DND-41 (cell line): ENCODE data around the gene CHIC1.

Experiments
- CTCF ChIP-seq: IDR thresholded peaks from 2 replicates; pipeline ENCODE4 v1.5.1; 2012; ENCODE audit warnings: borderline replicate concordance, low read length, moderate library complexity, mild to moderate bottlenecking; ENCODE audit not compliant: poor library complexity, severe bottlenecking; ENCODE audit errors: extremely low read depth
- EZH2 ChIP-seq: IDR thresholded peaks from 3 replicates; pipeline ENCODE4 v1.6.1; 2012; ENCODE audit warnings: borderline replicate concordance, low read depth, mild to moderate bottlenecking, moderate library complexity, low read length, inconsistent platforms; ENCODE audit not compliant: severe bottlenecking

- TF ChIP-seq EZH2 = no peak
- no peak for TF ChIP-seq CTCF
These were observed 1.2 kb upstream of the CHIC1 start for GRCh38 chrX:73561801-73562200.
